Thymus (tissue), 11 donors: Measurements from ENCODE around the gene MOV10L1. TPM values are rescaled to one million over a fixed set of nuclear protein-coding genes. Genes with fewer than 3 reads are reported as not detected.

Experiments
- DNase-seq, 9 donors: peaks; one replicate each; pipeline ENCODE4 v3.0.0-alpha.2; 2013; ENCODE audit warnings: low spot score in 9 of 9, low read depth in 6 of 9, missing footprints in 1 of 9
- H3K27ac ChIP-seq, 2 donors: one replicate each; pipeline ENCODE4 v1.5.1; 2013; ENCODE audit warnings: control low read depth in 1 of 2, low read depth in 1 of 2, low read length in 1 of 2, mild to moderate bottlenecking in 1 of 2, moderate library complexity in 1 of 2
- H3K27me3 ChIP-seq, 2 donors: one replicate each; pipeline ENCODE4 v1.5.1; 2013; ENCODE audit warnings: low read length in 1 of 2; ENCODE audit not compliant: control insufficient read depth in 2 of 2, insufficient read depth in 1 of 2
- H3K36me3 ChIP-seq, 2 donors: one replicate each; pipeline ENCODE4 v1.5.1; 2013; ENCODE audit warnings: low read length in 1 of 2, mild to moderate bottlenecking in 1 of 2, moderate library complexity in 1 of 2; ENCODE audit not compliant: control insufficient read depth in 2 of 2, insufficient read depth in 2 of 2
- H3K4me1 ChIP-seq, 2 donors: one replicate each; pipeline ENCODE4 v1.5.1; 2013; ENCODE audit warnings: low read length in 2 of 2; ENCODE audit not compliant: control insufficient read depth in 2 of 2, insufficient read depth in 2 of 2
- H3K4me3 ChIP-seq, 2 donors: one replicate each; pipeline ENCODE4 v1.5.1; 2013; ENCODE audit warnings: low read length in 2 of 2, control low read depth in 1 of 2, mild to moderate bottlenecking in 1 of 2
- H3K9me3 ChIP-seq, 2 donors: one replicate each; pipeline ENCODE4 v1.5.1; 2013; ENCODE audit warnings: low read length in 1 of 2, mild to moderate bottlenecking in 1 of 2; ENCODE audit not compliant: control insufficient read depth in 2 of 2, insufficient read depth in 1 of 2
- WGBS: extraction: QIAGEN DNeasy Blood & Tissue Kit; methylation state at CpG from one replicate; pipeline ENCODE4 v1.1.7; 2013; 5-methylcytosine and 5-hydroxymethylcytosine counted together
- polyA plus RNA-seq: library from polyadenylated mRNA; stranded (reverse); fragments of 200-250 nt; gene quantifications from one replicate; pipeline ENCODE4 v1.2.3, GENCODE V29; 2013
- total RNA-seq: library from RNA; stranded (reverse); fragments of 120-200 nt; gene quantifications from one replicate; pipeline ENCODE4 v1.2.4, GENCODE V29; 2013
- donor health status: healthy.

MOV10L1 gene
- total and polyA plus RNA-seq, 2 donors, result 0.14 to 0.32 TPM

- no peak overlapping the region for H3K4me3 ChIP-seq
- no peaks in the 10 kb centered on the region for H3K9me3 ChIP-seq
- H3K27ac ChIP-seq, result no peak overlapping the region
- H3K4me1 ChIP-seq, result peaks cover 0 to 14% of the 10 kb centered on the region in 2 donors
- H3K27me3 ChIP-seq, result peaks cover 0 to 2% of the 10 kb centered on the region in 2 donors
- DNase-seq, result peak in 1 of 9 donors; percentile 13
- H3K36me3 ChIP-seq, result no peaks in the 10 kb centered on the region
- WGBS, result 35% methylated on average over 28 of the region's 28 CpGs
These were observed 22.6 kb downstream of the MOV10L1 start for GRCh38 chr22:50112151-50113118.

- Histone ChIP-seq H3K27ac (no peak overlapping the region), H3K27me3 (peaks cover 0 to 4% of the 10 kb centered on the region in 2 donors), H3K36me3 (no peaks in the 10 kb centered on the region), H3K4me1 (peaks cover 0 to 14% of the 10 kb centered on the region in 2 donors), H3K4me3 (no peak overlapping the region), H3K9me3 (no peaks in the 10 kb centered on the region)
- DNase-seq, result no peak
- 95% methylated on average over 19 of the region's 19 CpGs for WGBS
These were observed 24.6 kb downstream of the MOV10L1 start for GRCh38 chr22:50114221-50115021.

- Histone ChIP-seq H3K4me3 (no peak overlapping the region), H3K9me3 (no peaks in the 10 kb centered on the region), H3K27ac (no peak overlapping the region), H3K36me3 (no peaks in the 10 kb centered on the region), H3K27me3 (peaks cover 0 to 4% of the 10 kb centered on the region in 2 donors), H3K4me1 (peaks cover 0 to 14% of the 10 kb centered on the region in 2 donors)
- 94% methylated on average over 10 of the region's 10 CpGs for whole genome bisulfite sequencing
- no peak for DNase-seq
These were observed 25.9 kb downstream of the MOV10L1 start for GRCh38 chr22:50115693-50116092.

- Histone ChIP-seq H3K9me3 (no peaks in the 10 kb centered on the region), H3K4me1 (peaks cover 0 to 6% of the 10 kb centered on the region in 2 donors), H3K4me3 (no peak overlapping the region), H3K27ac (no peak overlapping the region), H3K36me3 (no peaks in the 10 kb centered on the region), H3K27me3 (peaks cover 0 to 4% of the 10 kb centered on the region in 2 donors)
- 95% methylated on average over 19 of the region's 19 CpGs for WGBS
- no peak for DNase-seq
These were observed 27.5 kb downstream of the MOV10L1 start for GRCh38 chr22:50117168-50117762.

- Histone ChIP-seq H3K27ac (no peak overlapping the region), H3K27me3 (peaks cover 0 to 2% of the 10 kb centered on the region in 2 donors), H3K4me1 (no peaks in the 10 kb centered on the region), H3K9me3 (peaks cover 0 to 6% of the 10 kb centered on the region in 2 donors), H3K4me3 (no peak overlapping the region), H3K36me3 (no peaks in the 10 kb centered on the region)
- WGBS, result 89% methylated on average over 3 of the region's 3 CpGs
- no peak for DNase-seq
These were observed 28.3 kb downstream of the MOV10L1 start for GRCh38 chr22:50118129-50118528.

GRCh38 chr22:50118557-50119168 is 28.9 kb downstream of the MOV10L1 start:
- peaks cover 0 to 2% of the 10 kb centered on the region in 2 donors for H3K27me3 ChIP-seq
- H3K27ac ChIP-seq, result no peak overlapping the region
- H3K4me3 ChIP-seq, result no peak overlapping the region
- no peak for DNase-seq
- no peaks in the 10 kb centered on the region for H3K4me1 ChIP-seq
- 68% methylated on average over 10 of the region's 10 CpGs for WGBS
- H3K9me3 ChIP-seq, result peaks cover 0 to 8% of the 10 kb centered on the region in 2 donors
- H3K36me3 ChIP-seq, result no peaks in the 10 kb centered on the region

GRCh38 chr22:50119169-50119767 is 29.5 kb downstream of the MOV10L1 start:
- H3K36me3 ChIP-seq, result no peaks in the 10 kb centered on the region
- H3K4me3 ChIP-seq, result no peak overlapping the region
- no peak overlapping the region for H3K27ac ChIP-seq
- DNase-seq, result no peak
- H3K9me3 ChIP-seq, result peaks cover 0 to 8% of the 10 kb centered on the region in 2 donors
- H3K4me1 ChIP-seq, result no peaks in the 10 kb centered on the region
- peaks cover 0 to 2% of the 10 kb centered on the region in 2 donors for H3K27me3 ChIP-seq
- 92% methylated on average over 14 of the region's 14 CpGs for WGBS

- no peak overlapping the region for H3K27ac ChIP-seq
- H3K4me1 ChIP-seq, result no peaks in the 10 kb centered on the region
- H3K4me3 ChIP-seq, result no peak overlapping the region
- H3K27me3 ChIP-seq, result peaks cover 0 to 2% of the 10 kb centered on the region in 2 donors
- 78% methylated on average over 6 of the region's 6 CpGs for WGBS
- no peak for DNase-seq
- H3K9me3 ChIP-seq, result peaks cover 0 to 12% of the 10 kb centered on the region in 2 donors
- no peaks in the 10 kb centered on the region for H3K36me3 ChIP-seq
These were observed 30.0 kb downstream of the MOV10L1 start for GRCh38 chr22:50119768-50120251.
